NCI-H128 (cell line): ENCODE data around the gene HRH4.

Experiments
- DNase-seq: peaks from one replicate; lab custom pipeline; 2025; ENCODE audit not compliant: unreplicated experiment; lab: John Stamatoyannopoulos, UW

HRH4 gene

GRCh38 chr18:24465486-24465885, 5.0 kb downstream of the HRH4 start:
- DNase-seq: no peak

GRCh38 chr18:24466771-24467170, 6.3 kb downstream of the HRH4 start:
- no peak for DNase-seq

DNA sequence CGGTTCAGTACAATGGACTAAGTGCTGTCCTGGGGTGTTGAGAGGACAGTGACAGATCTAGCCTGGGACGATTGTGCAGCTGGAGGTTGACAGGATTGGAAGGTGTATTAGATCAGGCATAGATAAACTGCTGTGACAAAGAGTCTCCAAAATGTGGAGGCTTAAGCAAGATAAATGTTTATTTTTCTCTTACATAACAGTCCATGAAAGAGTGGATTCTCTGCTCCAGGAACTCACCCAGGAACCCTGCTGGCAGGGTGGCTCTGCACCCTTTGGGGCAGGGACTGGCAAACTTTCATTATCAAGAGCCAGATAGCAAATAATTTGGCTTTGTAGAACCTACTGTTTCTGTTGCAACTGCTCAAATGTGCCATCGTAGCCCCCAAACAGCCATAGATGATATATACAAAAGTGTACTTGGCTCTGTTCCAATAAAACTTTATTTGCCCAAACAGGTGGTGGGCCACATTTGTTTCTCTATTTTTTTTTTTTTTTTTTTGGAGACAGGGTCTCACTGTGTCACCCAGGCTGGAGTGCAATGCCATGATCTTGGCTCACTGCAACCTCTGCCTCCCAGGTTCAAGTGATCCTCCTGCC, 9.7 kb downstream of the HRH4 start:
- no peak for DNase-seq

DNA sequence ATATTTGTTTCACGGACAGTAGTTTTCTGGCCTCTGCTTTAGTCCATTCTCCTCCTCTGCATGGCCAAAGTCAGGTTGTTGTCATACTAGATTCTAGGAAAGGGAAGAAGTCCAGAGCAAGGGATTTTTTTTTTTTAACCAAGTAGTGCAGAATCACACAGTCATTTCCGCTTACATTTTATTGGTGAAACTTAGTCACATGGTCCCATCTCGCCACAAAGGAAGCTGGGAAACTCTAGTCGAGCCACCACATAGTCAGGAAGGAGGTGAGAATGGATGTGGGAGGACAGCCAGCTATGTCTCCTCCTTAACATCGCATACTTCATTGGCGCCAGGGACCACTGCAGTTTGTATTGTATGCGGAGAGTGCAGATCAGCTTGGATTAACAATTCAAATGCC, 10.4 kb downstream of the HRH4 start:
- DNase-seq: no peak

GRCh38 chr18:24472591-24472990, 12.2 kb downstream of the HRH4 start:
- DNase-seq: no peak

- no peak for DNase-seq
Observed at GRCh38 chr18:24474406-24474805, 14.0 kb downstream of the HRH4 start.

- no peak for DNase-seq
Observed at GRCh38 chr18:24475926-24476589, 15.6 kb downstream of the HRH4 start.

DNA sequence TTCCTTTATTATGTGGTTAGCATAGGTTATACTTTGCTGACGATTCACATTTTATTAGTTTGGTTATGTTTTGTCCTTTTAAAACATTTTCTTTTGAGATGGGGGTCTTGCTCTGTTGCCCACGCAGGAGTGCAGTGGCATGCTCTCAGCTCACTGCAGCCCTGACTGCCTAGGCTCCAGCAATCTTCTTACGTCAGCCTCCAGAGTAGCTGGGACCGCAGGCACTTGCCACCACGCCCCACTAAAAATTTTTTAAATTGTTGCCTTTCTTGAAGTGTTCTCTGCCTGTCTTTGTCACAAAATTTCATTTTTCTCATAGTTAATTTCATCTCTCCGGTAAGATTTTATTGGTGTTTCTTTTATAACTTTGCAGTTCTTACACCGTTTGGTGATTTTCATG, 18.9 kb downstream of the HRH4 start:
- no peak for DNase-seq

GRCh38 chr18:24482821-24483220, 22.4 kb downstream of the HRH4 start:
- no peak for DNase-seq

DNA sequence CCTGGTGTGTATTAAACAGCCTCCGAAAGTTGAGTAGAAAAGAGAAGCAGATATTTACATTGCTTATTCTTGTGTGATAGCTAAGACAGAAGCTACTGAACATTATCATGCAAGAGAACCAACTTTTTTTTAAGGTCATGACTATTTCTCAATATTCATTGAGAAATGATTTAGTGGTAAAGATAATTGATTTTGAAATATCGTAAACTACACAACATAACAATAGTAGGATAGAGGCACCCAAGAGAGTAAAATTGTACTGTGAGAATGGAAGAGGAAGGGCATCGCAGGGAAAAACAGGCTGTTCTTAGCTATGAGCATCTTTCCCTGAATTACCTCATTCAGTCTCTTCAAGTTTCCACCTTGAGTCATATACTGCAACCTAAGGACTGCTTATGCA, 25.2 kb downstream of the HRH4 start:
- no peak for DNase-seq

DNA sequence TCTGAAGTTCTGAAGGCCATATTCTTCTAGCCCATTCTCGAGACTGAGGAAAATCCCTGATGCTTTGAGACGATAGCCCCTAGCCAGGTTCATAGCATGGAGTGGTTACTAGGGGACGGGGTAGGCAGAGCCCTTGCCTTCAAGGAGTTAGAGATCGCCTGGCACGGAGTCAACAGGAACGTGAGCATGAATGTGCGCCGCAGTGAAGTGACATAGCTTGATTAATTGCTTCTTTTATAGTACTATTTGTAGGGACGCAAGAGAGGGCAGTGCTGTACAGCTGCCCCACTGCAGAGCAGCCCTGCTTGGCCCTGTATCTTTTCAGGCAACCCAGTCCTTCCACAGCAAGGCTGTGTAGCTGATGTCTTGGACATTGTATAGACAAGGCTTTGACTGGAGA, 26.2 kb downstream of the HRH4 start:
- DNase-seq: no peak

- no peak for DNase-seq
Observed at GRCh38 chr18:24488824-24489493, 28.5 kb downstream of the HRH4 start.

DNA sequence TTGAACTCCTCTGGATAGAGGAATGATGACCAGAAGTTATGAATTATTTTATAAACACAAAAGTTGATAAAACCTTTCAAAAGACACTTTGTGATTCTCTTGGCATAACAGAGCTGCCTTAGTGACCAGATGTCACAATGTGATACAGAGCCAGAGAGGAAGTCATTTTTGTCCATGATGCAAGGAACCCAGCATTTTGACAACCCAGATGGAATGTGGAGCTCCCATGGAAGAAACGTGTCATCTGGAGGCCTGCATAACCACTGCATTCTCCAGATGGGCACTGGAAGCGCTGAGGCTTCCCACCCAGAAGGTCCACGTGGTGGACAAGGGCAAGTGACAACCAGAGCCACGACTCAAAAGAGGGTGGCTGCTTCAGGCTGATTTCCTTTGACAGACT, 30.1 kb downstream of the HRH4 start:
- DNase-seq: no peak

DNA sequence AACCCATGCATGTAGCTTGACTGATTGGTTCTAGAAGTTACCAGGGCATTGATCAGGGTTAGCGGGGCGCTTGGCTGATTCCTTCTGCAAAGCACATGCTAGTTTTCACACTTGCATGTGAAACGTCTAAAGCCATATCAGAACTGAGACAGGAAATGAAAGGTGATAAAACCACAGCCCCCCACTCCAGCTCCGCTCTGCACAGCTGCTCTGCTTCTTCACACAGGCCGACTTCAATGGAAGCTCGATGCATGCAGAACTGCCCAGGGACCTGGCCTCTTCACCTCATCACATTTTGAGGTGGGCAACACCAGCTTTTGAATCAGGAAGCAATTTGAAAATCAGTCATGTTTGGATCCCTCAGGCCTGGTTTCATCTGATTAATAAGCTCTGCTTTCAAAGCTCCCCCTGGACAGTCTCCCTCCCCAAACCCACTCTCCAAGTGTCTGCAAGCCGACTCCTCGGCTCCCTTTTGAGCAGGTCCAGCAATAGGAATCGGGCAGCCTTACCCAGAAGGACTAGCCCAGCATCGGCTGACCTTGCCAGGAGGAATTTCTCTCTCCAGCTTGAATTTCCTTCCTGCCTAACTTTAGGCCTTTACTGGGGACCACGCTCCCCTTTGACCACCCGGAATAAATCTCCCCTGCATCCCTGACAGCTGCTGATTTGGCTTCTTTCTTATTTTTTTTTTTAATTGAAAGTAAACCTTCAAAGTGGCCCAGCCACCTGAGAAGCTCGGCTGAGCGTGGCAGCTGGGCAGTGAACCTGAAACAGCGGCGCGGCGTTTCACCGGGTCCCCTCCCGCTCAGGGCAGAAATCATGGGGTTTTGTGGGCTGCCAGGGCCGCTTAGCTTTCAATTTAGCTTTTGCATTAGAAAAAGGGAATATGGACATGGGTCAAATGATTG, 31.7 kb downstream of the HRH4 start:
- DNase-seq: no peak

- no peak for DNase-seq
Observed at GRCh38 chr18:24494586-24494985, 34.1 kb downstream of the HRH4 start.

GRCh38 chr18:24497031-24497754, 36.8 kb downstream of the HRH4 start:
- no peak for DNase-seq

GRCh38 chr18:24499814-24500213, 39.4 kb downstream of the HRH4 start:
- no peak for DNase-seq

DNA sequence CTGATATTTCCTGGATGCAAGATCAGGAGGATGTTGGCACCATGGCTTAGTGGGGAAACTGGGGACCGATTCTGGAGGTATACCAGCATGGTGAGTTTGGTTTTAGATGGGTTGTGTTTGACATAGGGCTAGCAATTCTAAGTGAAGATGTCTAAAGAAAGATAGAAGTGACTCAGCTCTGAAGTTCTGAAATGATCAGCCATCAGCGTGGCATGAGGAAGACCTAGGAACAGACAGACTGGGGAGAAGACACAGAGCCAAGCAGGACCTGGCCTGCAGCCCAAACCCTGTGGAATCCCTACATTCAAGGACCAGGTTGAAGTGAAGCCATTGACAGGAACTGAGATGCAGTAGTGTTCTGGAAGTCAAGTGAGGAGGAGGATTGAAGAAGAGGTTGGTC, 39.8 kb downstream of the HRH4 start:
- no peak for DNase-seq

DNA sequence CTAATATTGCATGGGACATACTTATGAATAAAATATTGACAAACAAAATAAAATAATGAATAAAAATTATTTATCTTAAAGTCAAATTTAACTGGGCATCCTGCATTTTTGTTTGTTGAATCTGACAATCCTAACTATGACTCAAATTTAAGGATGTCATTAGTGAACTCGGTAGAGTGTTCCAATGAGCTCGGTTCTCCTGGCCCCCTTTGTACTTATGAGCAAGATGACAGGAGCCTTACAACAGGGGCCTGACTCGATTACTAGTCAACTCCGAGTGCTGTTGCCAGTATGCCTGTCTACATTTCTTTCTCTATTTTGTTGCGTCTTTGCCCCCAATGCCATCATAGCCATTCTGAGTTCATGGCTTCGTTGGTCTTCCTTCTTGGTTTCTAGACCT, 40.3 kb downstream of the HRH4 start:
- DNase-seq: no peak

- DNase-seq: no peak
Observed at GRCh38 chr18:24502667-24503523, 42.5 kb downstream of the HRH4 start.
